SK-N-SH (cell line): ENCODE data around the gene NXPE3. TPM values are rescaled to one million over a fixed set of nuclear protein-coding genes. Genes with fewer than 3 reads are reported as not detected.

Experiments
- CTCF ChIA-PET: fragments of 300-600, 350-600 bp; formaldehyde crosslinking; extraction: SDS; loops from one replicate; lab custom pipeline; 2021; lab: Yijun Ruan, JAX
- POLR2A ChIA-PET: fragments of 350-600 bp; sonication (Branson Sonifier 250); formaldehyde crosslinking; extraction: SDS; loops from one replicate; lab custom pipeline; 2020; ENCODE audit warnings: antibody characterized with exemption, inconsistent platforms; lab: Yijun Ruan, JAX
- DNase-seq: peaks from one replicate; pipeline ENCODE4 v3.0.0; 2012
- H2AFZ ChIP-seq: fragments of 200-600 bp; sonication (generic); 2 replicates; pipeline ENCODE4 v1.8.1; 2016; ENCODE audit warnings: antibody characterized with exemption, mild to moderate bottlenecking, low read depth
- H3F3A ChIP-seq: fragments of 200-600 bp; sonication (generic); replicated peaks from 2 replicates; pipeline ENCODE3; 2016; ENCODE audit warnings: antibody characterized with exemption, mild to moderate bottlenecking; ENCODE audit not compliant: insufficient read depth
- H3K27ac ChIP-seq, 2 experiments: fragments of 200-500 bp in 1 of 2; fragments of 200-600 bp in 1 of 2; sonication (Bioruptor generic) in 1 of 2; sonication (generic), shearing (Covaris generic) in 1 of 2; 2 replicates each; pipeline versions ENCODE4 v1.5.1 to v1.6.1; 2014 to 2016; ENCODE audit warnings: low read depth in 2 of 2, inconsistent platforms in 1 of 2, low read length in 1 of 2, mild to moderate bottlenecking in 1 of 2, mixed read lengths in 1 of 2
- H3K27me3 ChIP-seq: fragments of 200-600 bp; sonication (generic), shearing (Covaris generic); 2 replicates; pipeline ENCODE4 v1.6.1; 2016; ENCODE audit warnings: mixed run types; ENCODE audit not compliant: insufficient read depth
- H3K36me3 ChIP-seq, 2 experiments: fragments of 200-500 bp in 1 of 2; fragments of 200-600 bp in 1 of 2; sonication (Bioruptor generic) in 1 of 2; sonication (generic) in 1 of 2; replicated peaks in 1 of 2; 2 replicates each; pipeline versions ENCODE3 to v1.5.1; 2014 to 2016; ENCODE audit warnings: low read length in 1 of 2, mild to moderate bottlenecking in 1 of 2; ENCODE audit not compliant: insufficient read depth in 2 of 2, control insufficient read depth in 1 of 2
- H3K4me1 ChIP-seq, 2 experiments: fragments of 200-500 bp in 1 of 2; fragments of 200-600 bp in 1 of 2; sonication (Bioruptor generic) in 1 of 2; sonication (generic), shearing (Covaris generic) in 1 of 2; 2 replicates each; pipeline versions ENCODE4 v1.5.1 to v1.6.1; 2014 to 2016; ENCODE audit warnings: low read depth in 1 of 2, low read length in 1 of 2, mixed run types in 1 of 2; ENCODE audit not compliant: insufficient read depth in 2 of 2, control insufficient read depth in 1 of 2
- H3K4me2 ChIP-seq: fragments of 200-600 bp; sonication (generic), shearing (Covaris generic); 2 replicates; pipeline ENCODE4 v1.6.1; 2017; ENCODE audit warnings: mixed run types
- H3K4me3 ChIP-seq, 2 experiments: fragments of 200-500 bp in 1 of 2; fragments of 200-600 bp in 1 of 2; sonication (Bioruptor generic) in 1 of 2; sonication (generic), shearing (Covaris generic) in 1 of 2; 2 replicates each; pipeline versions ENCODE4 v1.5.1 to v1.8.1; 2014 to 2016; ENCODE audit warnings: low read depth in 2 of 2, inconsistent platforms in 1 of 2, low read length in 1 of 2, mild to moderate bottlenecking in 1 of 2, mixed read lengths in 1 of 2, moderate library complexity in 1 of 2
- H3K79me2 ChIP-seq: fragments of 200-600 bp; sonication (generic); 2 replicates; pipeline ENCODE4 v1.8.1; 2017; ENCODE audit warnings: mild to moderate bottlenecking; ENCODE audit not compliant: insufficient read depth
- H3K9ac ChIP-seq: fragments of 200-600 bp; sonication (generic); 2 replicates; pipeline ENCODE4 v1.6.1; 2017; ENCODE audit warnings: mixed run types
- H3K9me2 ChIP-seq: fragments of 200-600 bp; sonication (generic); 2 replicates; pipeline ENCODE4 v1.6.1; 2017; ENCODE audit warnings: mixed run types
- H3K9me3 ChIP-seq: fragments of 200-600 bp; sonication (generic); 2 replicates; pipeline ENCODE4 v1.6.1; 2017; ENCODE audit warnings: mixed run types, mild to moderate bottlenecking, moderate library complexity
- H4K20me1 ChIP-seq: fragments of 200-600 bp; sonication (generic); 2 replicates; pipeline ENCODE4 v1.6.1; 2017; ENCODE audit warnings: mild to moderate bottlenecking, mixed run types; ENCODE audit not compliant: insufficient read depth
- CHD2 ChIP-seq: fragments of 150-350 bp; IDR thresholded peaks from 2 replicates; pipeline ENCODE4 v1.6.1; 2018; ENCODE audit warnings: low read length; ENCODE audit not compliant: partially characterized antibody
- ELF1 ChIP-seq: IDR thresholded peaks from 2 replicates; pipeline ENCODE4 v1.4.0; 2012
- EZH2phosphoT487 ChIP-seq: fragments of 200-600 bp; sonication (generic); IDR thresholded peaks from 2 replicates; pipeline ENCODE4 v1.6.1; 2017; ENCODE audit warnings: low read depth, mixed run types, mild to moderate bottlenecking, antibody characterized with exemption, moderate library complexity, borderline replicate concordance
- FOXJ3 ChIP-seq: sonication (generic); formaldehyde crosslinking; IDR thresholded peaks from 2 replicates; pipeline ENCODE4 v1.5.1; 2020; ENCODE audit warnings: mild to moderate bottlenecking, missing genetic modification reagents
- GABPA ChIP-seq: IDR thresholded peaks from 2 replicates; pipeline ENCODE4 v1.4.0; 2012; ENCODE audit warnings: low read depth, mild to moderate bottlenecking
- MXI1 ChIP-seq: IDR thresholded peaks from 2 replicates; pipeline ENCODE4 v1.6.1; 2012; ENCODE audit warnings: mild to moderate bottlenecking, low read depth, low read length, improper control_type of control experiment
- RFX5 ChIP-seq: IDR thresholded peaks from 2 replicates; pipeline ENCODE4 v1.6.1; 2012; ENCODE audit warnings: mild to moderate bottlenecking, improper control_type of control experiment, low read length
- RXRA ChIP-seq: IDR thresholded peaks from 2 replicates; pipeline ENCODE4 v1.4.0; 2012; ENCODE audit warnings: low read depth, mild to moderate bottlenecking, borderline replicate concordance
- SMC3 ChIP-seq: IDR thresholded peaks from 2 replicates; pipeline ENCODE4 v1.6.1; 2012; ENCODE audit warnings: low read depth, low read length, improper control_type of control experiment
- TEAD4 ChIP-seq: IDR thresholded peaks from 2 replicates; pipeline ENCODE4 v1.4.0; 2012; ENCODE audit warnings: mild to moderate bottlenecking, borderline replicate concordance; ENCODE audit not compliant: insufficient read depth
- whole genome bisulfite sequencing: methylation state at CpG from one replicate; pipeline ENCODE4 v1.1.6; 2017; ENCODE audit warnings: low lambda C conversion rate; 5-methylcytosine and 5-hydroxymethylcytosine counted together
- polyA plus RNA-seq, 3 experiments: library from polyadenylated mRNA; depleted of rRNA; stranded (reverse); fragments of >200 nt; gene quantifications; 2 replicates each; pipeline ENCODE4 v1.2.3, GENCODE V29; 2012
- TF ChIP-seq, protein P1 (sequence below): IDR thresholded peaks from 2 replicates; pipeline ENCODE4 v1.4.0; 2012; ENCODE audit warnings: low read depth, borderline replicate concordance
- TF ChIP-seq, protein P2 (sequence below): IDR thresholded peaks from 2 replicates; pipeline ENCODE4 v1.4.0; 2012; ENCODE audit warnings: low read depth, borderline replicate concordance
- TF ChIP-seq, protein P3 (sequence below): IDR thresholded peaks from 2 replicates; pipeline ENCODE4; 2012
- TF ChIP-seq, protein P4 (sequence below): IDR thresholded peaks from 2 replicates; pipeline ENCODE4 v1.4.0; 2012; ENCODE audit warnings: low read depth

Gene NXPE3
- polyA plus RNA-seq, 1 of the 3 experiments (the other 2 are of a cell fraction) = 21.3 TPM

DNA sequence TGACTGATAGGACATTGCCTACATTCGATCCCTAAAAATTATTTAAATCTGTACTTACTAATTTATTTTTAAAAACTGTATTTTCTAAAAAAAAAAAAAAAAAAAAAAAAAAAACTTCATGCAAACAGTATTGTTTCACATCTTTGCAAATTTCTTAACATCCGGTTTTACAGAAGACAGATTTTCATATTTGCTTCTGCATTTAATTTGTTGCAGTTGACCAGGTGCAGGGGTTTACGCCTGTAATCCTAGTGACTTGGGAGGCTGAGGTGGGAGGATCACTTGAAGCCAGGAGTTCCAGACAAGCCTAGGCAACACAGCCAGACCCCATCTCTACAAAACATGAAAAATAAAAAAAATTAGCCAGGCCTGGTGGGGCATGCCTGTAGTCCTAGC lies 63.9 kb downstream of the NXPE3 start (continued):
- no peak for TF ChIP-seq EZH2phosphoT487

DNA sequence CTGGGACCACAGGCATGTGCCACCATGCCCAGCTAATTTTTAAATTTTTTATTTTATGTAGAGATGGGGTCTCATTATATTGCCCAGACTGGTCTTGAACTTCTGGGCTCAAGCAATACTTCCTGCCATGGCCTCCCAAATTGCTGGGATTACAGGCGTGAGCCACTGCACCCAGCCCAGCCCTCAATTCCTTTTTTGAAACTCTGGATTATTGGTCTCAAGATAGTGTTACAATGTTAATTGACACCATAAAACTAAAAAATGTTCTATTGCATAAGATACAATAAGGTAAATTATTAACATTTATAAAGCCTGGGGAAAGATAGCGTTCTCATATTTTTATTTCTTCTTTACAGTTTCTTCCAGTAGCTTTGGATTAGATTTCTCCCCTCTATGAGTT lies 66.4 kb downstream of the NXPE3 start:
- no peak overlapping the region for H2AFZ ChIP-seq
- no peaks in the 10 kb centered on the region for H3K9me2 ChIP-seq
- 70% methylated on average over 2 of the region's 2 CpGs for WGBS
- H3K9me3 ChIP-seq = no peaks in the 10 kb centered on the region
- H3K27me3 ChIP-seq = no peaks in the 10 kb centered on the region
- H3K27ac ChIP-seq = no peak overlapping the region
- no peak overlapping the region for H3K9ac ChIP-seq
- H3K4me2 ChIP-seq = no peak overlapping the region
- H3K79me2 ChIP-seq = peaks cover 10% of the 10 kb centered on the region
- peaks cover 8% of the 10 kb centered on the region for H4K20me1 ChIP-seq
- TF ChIP-seq, protein P1, sequence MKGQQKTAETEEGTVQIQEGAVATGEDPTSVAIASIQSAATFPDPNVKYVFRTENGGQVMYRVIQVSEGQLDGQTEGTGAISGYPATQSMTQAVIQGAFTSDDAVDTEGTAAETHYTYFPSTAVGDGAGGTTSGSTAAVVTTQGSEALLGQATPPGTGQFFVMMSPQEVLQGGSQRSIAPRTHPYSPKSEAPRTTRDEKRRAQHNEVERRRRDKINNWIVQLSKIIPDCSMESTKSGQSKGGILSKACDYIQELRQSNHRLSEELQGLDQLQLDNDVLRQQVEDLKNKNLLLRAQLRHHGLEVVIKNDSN = no peak
- TF ChIP-seq FOXJ3 (CRISPR knock-in tag) = no peak
- TF ChIP-seq ELF1 = no peak
- no peak for TF ChIP-seq MXI1
- no peak for TF ChIP-seq GABPA
- TF ChIP-seq CHD2 = no peak
- TF ChIP-seq EZH2phosphoT487 = no peak
- TF ChIP-seq RFX5 = no peak
- TF ChIP-seq SMC3 = no peak
- no peak for TF ChIP-seq RXRA
- TF ChIP-seq, protein P2, sequence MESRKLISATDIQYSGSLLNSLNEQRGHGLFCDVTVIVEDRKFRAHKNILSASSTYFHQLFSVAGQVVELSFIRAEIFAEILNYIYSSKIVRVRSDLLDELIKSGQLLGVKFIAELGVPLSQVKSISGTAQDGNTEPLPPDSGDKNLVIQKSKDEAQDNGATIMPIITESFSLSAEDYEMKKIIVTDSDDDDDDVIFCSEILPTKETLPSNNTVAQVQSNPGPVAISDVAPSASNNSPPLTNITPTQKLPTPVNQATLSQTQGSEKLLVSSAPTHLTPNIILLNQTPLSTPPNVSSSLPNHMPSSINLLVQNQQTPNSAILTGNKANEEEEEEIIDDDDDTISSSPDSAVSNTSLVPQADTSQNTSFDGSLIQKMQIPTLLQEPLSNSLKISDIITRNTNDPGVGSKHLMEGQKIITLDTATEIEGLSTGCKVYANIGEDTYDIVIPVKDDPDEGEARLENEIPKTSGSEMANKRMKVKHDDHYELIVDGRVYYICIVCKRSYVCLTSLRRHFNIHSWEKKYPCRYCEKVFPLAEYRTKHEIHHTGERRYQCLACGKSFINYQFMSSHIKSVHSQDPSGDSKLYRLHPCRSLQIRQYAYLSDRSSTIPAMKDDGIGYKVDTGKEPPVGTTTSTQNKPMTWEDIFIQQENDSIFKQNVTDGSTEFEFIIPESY = no peak
- TF ChIP-seq TEAD4 = no peak
- TF ChIP-seq, protein P3, sequence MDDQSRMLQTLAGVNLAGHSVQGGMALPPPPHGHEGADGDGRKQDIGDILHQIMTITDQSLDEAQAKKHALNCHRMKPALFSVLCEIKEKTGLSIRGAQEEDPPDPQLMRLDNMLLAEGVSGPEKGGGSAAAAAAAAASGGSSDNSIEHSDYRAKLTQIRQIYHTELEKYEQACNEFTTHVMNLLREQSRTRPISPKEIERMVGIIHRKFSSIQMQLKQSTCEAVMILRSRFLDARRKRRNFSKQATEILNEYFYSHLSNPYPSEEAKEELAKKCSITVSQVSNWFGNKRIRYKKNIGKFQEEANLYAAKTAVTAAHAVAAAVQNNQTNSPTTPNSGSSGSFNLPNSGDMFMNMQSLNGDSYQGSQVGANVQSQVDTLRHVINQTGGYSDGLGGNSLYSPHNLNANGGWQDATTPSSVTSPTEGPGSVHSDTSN = no peak
- TF ChIP-seq, protein P4, sequence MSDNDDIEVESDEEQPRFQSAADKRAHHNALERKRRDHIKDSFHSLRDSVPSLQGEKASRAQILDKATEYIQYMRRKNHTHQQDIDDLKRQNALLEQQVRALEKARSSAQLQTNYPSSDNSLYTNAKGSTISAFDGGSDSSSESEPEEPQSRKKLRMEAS = no peak
- CTCF ChIA-PET = interaction anchor here (0.7 to 2.3 kb wide), 2 partner anchors 28 to 31 kb away, joined by 3 to 7 read pairs; no protein-coding TSS in a partner anchor
- no peak for DNase-seq
- peaks cover 0 to 2% of the 10 kb centered on the region in 2 experiments; a peak in 2 of 4 replicates for H3K4me1 ChIP-seq
- POLR2A ChIA-PET = no interaction called here
- H3F3A ChIP-seq = peaks cover 2% of the 10 kb centered on the region
- no peaks in the 10 kb centered on the region for H3K36me3 ChIP-seq
- H3K4me3 ChIP-seq = no peak overlapping the region
